Mononuclear cell (primary cell): ENCODE measurements around the gene SUFU. TPM values are rescaled to one million over a fixed set of nuclear protein-coding genes. Genes with fewer than 3 reads are reported as not detected.
A peak's percentile ranks its signal among the peaks of the same experiment; 100 is the strongest.

ENCODE experiments used
- H3K27me3 ChIP-seq: 2 replicates; pipeline ENCODE4 v1.6.0; 2011; ENCODE audit warnings: low read length, control low read depth; ENCODE audit not compliant: insufficient read depth
- H3K4me1 ChIP-seq: 2 replicates; pipeline ENCODE4 v1.5.1; 2011; ENCODE audit warnings: mild to moderate bottlenecking, low read length, control low read depth; ENCODE audit not compliant: insufficient read depth
- H3K4me3 ChIP-seq: 2 replicates; pipeline ENCODE4 v1.5.1; 2011; ENCODE audit warnings: mild to moderate bottlenecking, low read length, moderate library complexity
- H3K9me3 ChIP-seq: 2 replicates; pipeline ENCODE4 v1.5.1; 2011; ENCODE audit warnings: low read depth, mild to moderate bottlenecking, control low read depth, low read length
- total RNA-seq: library from RNA; depleted of rRNA; stranded (reverse); fragments of >200 nt; gene quantifications from one replicate; pipeline ENCODE4 v1.2.3, GENCODE V29; 2012

The SUFU gene
- total RNA-seq, 1 donor: 1.8 TPM

DNA sequence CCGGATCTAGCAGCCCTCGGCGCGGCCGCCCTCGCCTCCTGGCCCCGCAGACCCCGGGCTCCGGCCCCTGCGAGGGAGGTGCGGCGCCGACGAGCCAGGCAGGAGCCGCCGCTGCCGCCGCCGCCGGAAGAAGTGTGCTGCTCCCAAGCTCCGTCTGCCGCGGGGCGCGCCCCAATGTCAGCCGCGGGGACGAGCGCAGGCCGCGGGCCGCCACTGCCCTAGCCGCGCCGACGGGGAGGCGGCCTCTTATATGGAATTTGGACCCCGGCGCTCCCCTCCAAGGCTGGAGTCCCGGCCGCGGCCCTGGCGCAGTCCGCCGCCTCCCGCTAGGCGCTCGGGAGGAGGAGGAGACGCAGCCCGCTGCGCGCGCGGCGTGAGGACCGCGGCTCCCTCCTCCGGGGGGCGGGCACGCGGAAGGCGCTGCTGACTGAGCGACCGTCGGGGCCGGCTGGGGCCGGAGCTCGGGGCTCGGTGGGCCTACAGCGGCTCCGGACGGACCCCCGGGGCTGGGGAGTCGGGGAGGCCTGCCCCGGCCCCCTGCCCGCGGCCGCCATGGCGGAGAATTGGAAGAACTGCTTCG lies 140.4 kb downstream of the SUFU start, which contains the start of gene TRIM8:
Gene TRIM8 (plus strand): TSS at position 414 of the 580 bp plus-strand sequence. CDS start 139 bp downstream, at position 553.
- Histone ChIP-seq H3K9me3 (no peaks in the 10 kb centered on the region), H3K4me3 (peak within 1 kb of the TSS; percentile 98), H3K4me1 (peaks cover 38% of the 10 kb centered on the region), H3K27me3 (no peaks in the 10 kb centered on the region)

DNA sequence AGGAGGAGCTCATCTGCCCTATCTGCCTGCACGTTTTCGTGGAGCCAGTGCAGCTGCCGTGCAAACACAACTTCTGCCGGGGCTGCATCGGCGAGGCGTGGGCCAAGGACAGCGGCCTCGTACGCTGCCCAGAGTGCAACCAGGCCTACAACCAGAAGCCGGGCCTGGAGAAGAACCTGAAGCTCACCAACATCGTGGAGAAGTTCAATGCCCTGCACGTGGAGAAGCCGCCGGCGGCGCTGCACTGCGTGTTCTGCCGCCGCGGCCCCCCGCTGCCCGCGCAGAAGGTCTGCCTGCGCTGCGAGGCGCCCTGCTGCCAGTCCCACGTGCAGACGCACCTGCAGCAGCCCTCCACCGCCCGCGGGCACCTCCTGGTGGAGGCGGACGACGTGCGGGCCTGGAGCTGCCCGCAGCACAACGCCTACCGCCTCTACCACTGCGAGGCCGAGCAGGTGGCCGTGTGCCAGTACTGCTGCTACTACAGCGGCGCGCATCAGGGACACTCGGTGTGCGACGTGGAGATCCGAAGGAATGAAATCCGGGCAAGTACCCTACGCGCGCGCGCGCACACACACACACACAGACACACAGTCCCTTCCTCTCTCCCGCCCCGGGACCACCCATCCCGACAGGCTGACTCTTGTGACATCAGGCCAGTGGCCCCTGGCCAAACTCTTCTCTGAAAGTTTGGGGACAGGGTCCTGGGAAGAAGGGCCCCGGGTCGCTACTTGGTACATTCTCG lies 141.0 kb downstream of the SUFU start:
- Histone ChIP-seq H3K9me3 (no peaks in the 10 kb centered on the region), H3K4me1 (peaks cover 45% of the 10 kb centered on the region), H3K27me3 (no peaks in the 10 kb centered on the region), H3K4me3 (peak overlapping the region; percentile 98)

DNA sequence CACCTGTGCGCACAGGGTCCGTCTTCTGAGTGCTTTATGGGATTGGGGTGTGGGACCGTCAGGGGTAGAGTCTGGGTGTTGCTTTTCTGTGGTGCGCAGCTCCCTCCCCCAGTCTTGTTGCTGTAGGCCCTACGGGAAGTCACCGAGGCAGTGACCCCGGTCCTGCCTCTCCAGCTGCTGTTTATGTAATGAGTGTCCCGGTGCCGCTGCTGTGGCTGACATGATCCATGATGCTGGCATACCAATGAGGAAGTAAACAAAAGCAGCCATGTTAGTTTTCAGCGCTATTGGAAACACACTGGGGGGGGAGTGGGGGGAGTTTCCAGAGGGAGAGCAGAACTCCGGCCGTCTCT lies 141.6 kb downstream of the SUFU start:
- Histone ChIP-seq H3K9me3 (no peaks in the 10 kb centered on the region), H3K27me3 (no peaks in the 10 kb centered on the region), H3K4me1 (peaks cover 50% of the 10 kb centered on the region), H3K4me3 (peak overlapping the region; percentile 98)

- peak overlapping the region; percentile 98 for H3K4me3 ChIP-seq
- H3K9me3 ChIP-seq: no peaks in the 10 kb centered on the region
- no peaks in the 10 kb centered on the region for H3K27me3 ChIP-seq
- peaks cover 56% of the 10 kb centered on the region for H3K4me1 ChIP-seq
These were observed 142.2 kb downstream of the SUFU start for GRCh38 chr10:102645741-102646609.

GRCh38 chr10:102646610-102647442 lies 143.1 kb downstream of the SUFU start:
- H3K4me3 ChIP-seq: peak overlapping the region; percentile 98
- no peaks in the 10 kb centered on the region for H3K9me3 ChIP-seq
- no peaks in the 10 kb centered on the region for H3K27me3 ChIP-seq
- peaks cover 60% of the 10 kb centered on the region for H3K4me1 ChIP-seq

- Histone ChIP-seq H3K27me3 (no peaks in the 10 kb centered on the region), H3K9me3 (no peaks in the 10 kb centered on the region), H3K4me1 (peaks cover 67% of the 10 kb centered on the region), H3K4me3 (peak overlapping the region; percentile 98)
These were observed 143.9 kb downstream of the SUFU start for GRCh38 chr10:102647443-102648268.

- Histone ChIP-seq H3K4me3 (no peak overlapping the region), H3K9me3 (no peaks in the 10 kb centered on the region), H3K4me1 (peaks cover 75% of the 10 kb centered on the region), H3K27me3 (no peaks in the 10 kb centered on the region)
These were observed 144.6 kb downstream of the SUFU start for GRCh38 chr10:102648269-102648888.

DNA sequence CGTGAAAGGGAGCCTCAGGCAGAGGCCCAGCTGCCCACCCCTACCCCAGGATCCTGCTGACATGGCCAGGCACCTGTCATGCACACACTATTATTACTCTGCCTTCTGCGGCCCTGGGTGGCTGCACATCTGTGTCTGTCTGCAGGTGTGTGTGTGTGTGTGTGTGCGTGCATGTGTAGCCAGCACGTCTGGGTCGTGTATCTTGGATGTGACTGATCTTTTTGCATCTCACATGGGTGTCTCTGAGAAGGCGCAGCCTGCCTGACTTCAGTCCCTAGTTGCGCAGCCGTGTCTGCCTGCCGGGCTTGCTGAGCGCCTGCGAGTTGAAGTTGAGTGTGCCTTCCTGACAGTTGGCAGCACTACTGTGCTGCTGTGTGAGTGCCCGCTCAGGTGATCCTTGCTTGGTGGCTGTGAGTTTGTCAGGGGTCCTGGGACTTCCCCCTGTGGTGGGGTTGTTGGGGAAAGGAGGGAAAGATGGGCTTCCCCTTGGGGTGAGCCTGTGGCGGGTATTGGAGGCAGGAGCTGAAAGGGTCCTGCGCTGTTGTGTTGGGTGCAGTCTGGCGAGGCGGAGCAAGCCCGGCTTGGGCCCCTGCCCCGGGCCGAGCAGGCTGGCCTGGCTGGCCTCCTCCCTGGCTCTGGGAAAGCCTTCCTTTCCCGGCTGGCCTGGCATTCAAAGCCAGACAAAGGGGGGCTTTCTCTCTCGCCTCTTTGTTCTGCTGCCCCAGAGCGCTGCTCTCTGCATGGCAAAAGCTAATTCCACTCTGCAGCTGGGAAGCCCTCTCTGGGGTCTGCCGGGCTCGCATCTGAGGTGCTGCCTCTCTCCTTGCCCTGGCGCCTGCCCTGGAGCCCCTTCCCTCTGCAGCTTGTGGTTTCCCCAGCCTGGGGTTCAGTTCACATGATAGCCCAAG lies 145.4 kb downstream of the SUFU start:
- Histone ChIP-seq H3K4me3 (no peak overlapping the region), H3K27me3 (no peaks in the 10 kb centered on the region), H3K9me3 (no peaks in the 10 kb centered on the region), H3K4me1 (peaks cover 81% of the 10 kb centered on the region)

- H3K27me3 ChIP-seq: no peaks in the 10 kb centered on the region
- H3K9me3 ChIP-seq: no peaks in the 10 kb centered on the region
- no peak overlapping the region for H3K4me3 ChIP-seq
- H3K4me1 ChIP-seq: peaks cover 86% of the 10 kb centered on the region
These were observed 146.3 kb downstream of the SUFU start for GRCh38 chr10:102649797-102650654.

DNA sequence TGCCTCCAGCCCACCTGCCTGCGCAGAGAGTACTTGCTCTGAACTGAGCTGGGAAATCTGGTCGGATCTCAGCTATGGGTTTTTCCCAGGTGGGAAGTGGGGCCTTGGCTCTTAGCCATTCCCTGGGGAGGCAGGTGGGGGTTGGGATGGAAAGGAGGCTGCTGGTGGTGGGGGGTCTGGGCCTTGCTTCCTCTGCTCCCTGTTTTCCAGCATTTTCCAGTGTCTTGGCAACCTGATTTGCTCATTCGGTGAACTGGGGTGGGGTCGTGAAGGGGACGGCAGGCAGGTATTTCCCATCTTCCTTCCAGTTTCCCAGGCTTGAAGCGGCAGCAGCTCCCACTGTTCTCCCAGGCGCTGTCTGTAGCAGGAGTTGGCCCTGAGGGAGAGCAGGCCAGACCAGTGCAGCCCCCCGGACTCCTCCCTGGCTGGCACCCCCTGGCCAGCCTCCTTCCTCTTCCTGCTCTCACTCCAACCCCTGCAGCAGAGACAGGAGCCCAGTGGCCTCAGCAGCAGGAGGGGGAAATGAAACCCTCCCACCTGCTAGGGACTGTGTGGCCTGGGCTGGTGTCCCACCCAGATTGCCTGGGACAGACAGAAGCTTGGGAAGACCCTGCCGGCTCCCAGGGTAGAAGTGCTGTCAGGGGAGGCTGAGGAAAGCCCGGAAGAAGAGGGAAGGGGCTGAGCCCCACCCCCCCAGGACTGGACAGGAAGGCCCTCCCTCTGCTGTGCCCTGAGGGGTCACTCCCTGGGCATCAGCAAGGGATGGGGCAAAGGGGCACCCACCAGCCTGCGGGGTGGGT lies 147.1 kb downstream of the SUFU start:
- no peaks in the 10 kb centered on the region for H3K9me3 ChIP-seq
- H3K27me3 ChIP-seq: no peaks in the 10 kb centered on the region
- H3K4me3 ChIP-seq: no peak overlapping the region
- H3K4me1 ChIP-seq: peaks cover 86% of the 10 kb centered on the region

GRCh38 chr10:102651455-102652169 lies 147.8 kb downstream of the SUFU start:
- Histone ChIP-seq H3K4me1 (peaks cover 79% of the 10 kb centered on the region), H3K9me3 (no peaks in the 10 kb centered on the region), H3K4me3 (no peak overlapping the region), H3K27me3 (no peaks in the 10 kb centered on the region)
